Measurements from ENCODE around the gene TYR. TPM values are rescaled to one million over a fixed set of nuclear protein-coding genes. Genes with fewer than 3 reads are reported as not detected.
A peak's percentile ranks its signal among the peaks of the same experiment; 100 is the strongest.
"Not testable (repeated sequence)": the region's sequence is repeated elsewhere in the genome, so short reads cannot be mapped to it uniquely, and the experiment has no call there.

TYR gene
- total RNA-seq, 1 experiment from 2014 or later, result not detected

DNA sequence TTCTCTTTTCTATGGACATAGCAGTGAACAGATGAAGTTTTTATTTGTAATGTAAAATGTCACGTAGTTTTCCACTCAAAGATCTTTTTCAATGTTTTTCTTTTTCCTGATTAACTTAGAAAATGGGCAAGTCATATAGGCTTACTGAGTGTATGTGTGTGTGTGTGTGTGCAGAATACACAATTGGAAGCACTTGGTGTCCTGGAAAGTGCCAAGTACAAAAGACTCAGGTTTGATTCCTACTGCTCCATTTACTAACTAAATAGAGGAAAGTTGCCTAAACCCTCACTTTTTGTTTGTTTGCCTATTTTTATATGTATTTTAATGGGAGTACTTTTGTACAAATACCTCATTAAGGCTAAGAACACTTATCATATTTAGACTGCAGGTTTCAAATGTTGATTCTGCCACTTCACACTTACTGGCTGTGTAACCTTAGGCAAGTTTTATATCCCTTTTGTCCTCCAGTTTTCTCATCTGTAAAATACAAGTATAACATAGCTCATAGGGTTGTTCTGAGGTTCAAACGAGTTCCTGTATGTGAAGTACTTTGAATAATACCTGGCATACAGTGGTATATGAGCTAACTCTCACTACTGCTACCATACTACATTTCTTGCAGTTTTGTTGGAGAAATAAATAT, 90.1 kb downstream of the TYR start:
- DNase-seq (ENCODE audit: low read depth), result no peak

DNA sequence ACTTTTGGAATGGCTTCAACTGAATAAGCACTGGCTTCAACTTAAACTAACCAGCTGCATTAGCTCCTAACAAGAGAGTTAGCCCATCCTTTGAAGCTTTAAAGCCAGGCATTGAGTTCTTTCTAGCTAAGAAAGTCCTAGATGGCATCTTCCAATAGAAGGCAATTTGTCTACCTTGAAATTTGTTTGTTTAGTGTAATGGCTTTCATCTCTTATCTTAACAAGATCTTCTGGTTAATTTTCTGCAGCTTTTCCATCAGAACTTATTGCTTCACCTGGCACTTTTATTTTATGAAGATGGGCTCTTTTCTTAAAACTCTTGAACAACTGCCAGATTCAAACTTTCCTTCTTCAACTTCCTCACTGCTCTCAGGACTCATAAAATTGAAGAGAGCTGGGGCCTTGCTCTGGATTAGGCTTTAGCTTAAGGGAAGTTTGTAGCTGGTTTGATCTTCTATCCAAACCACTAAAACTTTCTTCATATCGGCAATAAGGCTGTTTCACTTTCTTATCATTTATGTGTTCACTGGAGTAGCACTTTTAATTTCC, 94.9 kb downstream of the TYR start:
- DNase-seq (ENCODE audit: low read depth), result not testable (repeated sequence)

GRCh38 chr11:89273220-89273619, 95.5 kb downstream of the TYR start:
- not testable (repeated sequence) for DNase-seq (ENCODE audit: low read depth)

DNA sequence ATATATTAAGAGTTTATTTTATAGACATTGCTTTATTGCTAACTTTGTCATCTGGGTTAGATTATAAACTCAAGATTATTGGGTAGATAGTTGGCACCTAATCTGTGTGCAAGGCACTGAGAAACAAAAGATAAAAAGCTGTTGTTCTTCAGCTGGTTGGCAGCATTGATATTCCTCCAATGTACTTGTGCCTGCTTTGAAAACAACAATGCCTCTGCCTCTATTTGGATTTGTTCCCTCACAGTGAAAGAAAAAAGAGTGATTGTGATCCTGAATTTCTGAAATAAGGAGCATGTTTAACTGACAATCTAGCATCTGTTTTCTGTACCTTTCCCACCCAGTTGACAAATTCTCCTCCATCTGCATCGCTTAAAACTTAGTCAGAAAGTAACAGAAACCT, 98.3 kb downstream of the TYR start:
- DNase-seq (ENCODE audit: low read depth), result no peak

DNA sequence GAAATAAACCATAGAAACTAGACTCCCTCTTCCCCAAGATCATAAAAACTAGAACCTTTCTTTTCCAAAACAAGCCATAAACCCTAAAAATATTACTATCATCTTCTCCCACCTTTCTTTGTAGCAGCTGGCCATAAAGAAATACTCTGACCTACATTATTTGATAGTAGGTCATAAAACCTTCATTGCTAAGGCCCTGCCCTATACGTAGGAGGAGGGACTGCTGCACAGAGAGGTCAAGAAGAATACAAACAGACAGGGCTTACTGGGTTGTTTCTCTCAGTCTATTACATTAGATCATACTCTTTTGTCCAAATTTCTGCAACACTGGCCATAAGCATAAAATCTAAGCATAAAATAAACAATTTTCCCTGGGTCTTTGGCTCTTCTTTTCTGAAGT, 101.5 kb downstream of the TYR start:
- no peak for DNase-seq (ENCODE audit: low read depth)

- DNase-seq (ENCODE audit: low read depth), result not testable (repeated sequence)
Observed at GRCh38 chr11:89281032-89281677, 103.5 kb downstream of the TYR start.

GRCh38 chr11:89286601-89287000, 108.9 kb downstream of the TYR start:
- DNase-seq (ENCODE audit: low read depth), result not testable (repeated sequence)

GRCh38 chr11:89288004-89288403, 110.3 kb downstream of the TYR start:
- DNase-seq (ENCODE audit: low read depth), result not testable (repeated sequence)

DNA sequence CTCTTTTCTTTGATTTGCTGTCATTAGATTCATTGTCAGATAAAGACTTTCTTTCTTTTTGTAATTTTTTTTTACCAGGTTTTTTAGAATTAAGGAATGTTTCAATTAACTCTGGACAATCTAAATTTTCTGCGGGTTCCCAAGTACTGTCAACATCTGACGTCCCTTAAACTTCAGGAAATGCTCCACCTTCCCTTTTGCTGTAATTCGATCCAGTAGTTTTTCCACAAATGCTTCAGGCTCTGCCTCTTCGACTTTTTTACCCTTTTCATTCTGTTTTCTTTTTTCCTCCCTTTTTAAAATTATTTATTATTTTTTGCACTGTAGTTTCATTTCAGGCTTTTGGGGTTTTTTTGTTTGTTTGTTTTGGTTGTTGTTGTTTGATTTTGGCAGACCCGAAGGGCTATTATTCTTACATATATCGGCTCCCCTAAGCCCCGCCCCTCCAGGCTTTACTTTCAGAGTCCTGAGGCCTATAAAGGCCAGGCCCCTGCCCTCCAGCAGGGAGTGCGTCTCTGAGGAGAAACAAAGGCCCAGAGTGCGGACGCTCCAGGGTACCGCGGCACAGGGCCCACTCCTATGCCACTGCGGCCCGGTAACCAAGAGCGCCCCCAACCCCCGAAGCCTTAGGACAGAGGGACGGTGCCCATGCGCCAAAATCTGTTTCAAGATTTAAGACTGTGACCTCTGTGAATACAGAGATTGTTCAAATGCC, 116.4 kb downstream of the TYR start:
- DNase-seq (ENCODE audit: low read depth), result no peak

GRCh38 chr11:89295023-89295422, 117.3 kb downstream of the TYR start:
- DNase-seq (ENCODE audit: low read depth), result not testable (repeated sequence)

GRCh38 chr11:89303029-89303428, 125.4 kb downstream of the TYR start:
- not testable (repeated sequence) for DNase-seq (ENCODE audit: low read depth)

- DNase-seq (ENCODE audit: low read depth), result not testable (repeated sequence)
Observed at GRCh38 chr11:89308272-89308671, 130.6 kb downstream of the TYR start.

DNA sequence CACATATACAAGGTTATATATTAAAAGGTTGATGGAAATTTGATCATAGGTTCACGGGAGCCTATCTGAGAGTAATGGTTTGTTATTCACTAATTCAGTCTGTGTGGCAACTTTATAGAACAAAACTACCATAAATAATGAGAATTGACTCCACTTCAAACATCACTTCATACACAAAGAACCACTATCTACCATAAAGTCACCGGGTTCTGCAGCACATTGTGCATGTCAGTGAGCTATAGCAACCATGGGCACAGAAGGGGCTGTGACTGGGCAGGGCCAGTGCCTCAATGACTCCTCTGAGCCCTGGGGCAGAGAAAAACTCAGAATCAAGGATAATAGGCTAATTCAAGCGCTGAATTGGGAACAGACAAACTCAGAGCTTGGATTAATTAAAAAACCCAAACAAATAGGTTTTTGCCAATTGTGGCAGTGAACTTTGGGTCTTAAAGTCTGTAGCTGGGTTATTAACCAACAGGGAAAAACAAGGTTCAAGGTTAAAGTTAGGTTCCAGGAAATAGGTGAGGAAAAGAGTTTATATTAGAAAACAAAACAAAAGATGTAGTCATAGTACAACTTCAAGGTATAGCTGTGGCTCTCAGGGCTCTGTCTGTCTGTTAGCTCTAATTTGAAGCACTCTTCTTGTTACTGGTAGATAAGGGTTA, 131.8 kb downstream of the TYR start:
- DNase-seq (ENCODE audit: low read depth), result not testable (repeated sequence)

GRCh38 chr11:89310607-89311006, 132.9 kb downstream of the TYR start:
- not testable (repeated sequence) for DNase-seq (ENCODE audit: low read depth)

DNA sequence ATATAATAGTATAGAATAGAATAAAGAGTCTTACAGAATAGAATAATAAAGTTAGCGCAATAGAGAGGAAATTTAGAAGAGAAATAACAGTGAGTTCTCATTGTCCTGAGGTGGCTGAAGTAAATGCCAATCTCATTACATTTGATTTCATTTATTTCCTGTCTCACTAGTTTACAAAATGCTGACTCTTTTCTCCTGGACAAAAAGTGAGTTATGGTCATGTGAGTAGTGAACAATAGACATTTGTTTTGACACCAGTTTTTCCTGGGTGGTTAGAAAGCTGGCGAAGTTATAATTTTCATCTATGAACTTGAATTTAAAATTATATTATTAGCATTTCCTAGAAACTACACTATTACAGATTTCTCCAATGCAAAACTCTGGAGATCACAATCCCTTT, 143.7 kb downstream of the TYR start:
- peak; percentile 19 for DNase-seq (ENCODE audit: low read depth)

DNA sequence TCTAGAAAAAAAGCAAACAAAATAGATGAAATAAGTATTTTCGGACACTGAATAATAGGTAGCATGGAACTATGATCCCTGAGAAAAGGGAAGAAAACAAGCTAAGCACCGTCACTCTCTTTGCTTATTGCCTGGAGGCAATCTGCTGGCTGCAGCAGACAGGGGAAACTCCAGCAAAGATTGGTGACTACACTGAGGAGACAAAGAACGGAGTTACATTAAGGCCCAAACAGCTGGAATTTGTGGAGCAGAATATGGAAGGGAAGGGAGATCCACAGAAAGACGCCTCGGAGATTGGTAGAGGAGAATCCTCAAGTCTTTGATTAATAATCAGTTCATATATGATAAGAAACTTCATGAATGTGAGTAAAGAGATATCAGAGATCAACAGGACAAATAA, 150.2 kb downstream of the TYR start:
- no peak for DNase-seq (ENCODE audit: low read depth)

GRCh38 chr11:89331940-89332339, 154.3 kb downstream of the TYR start:
- not testable (repeated sequence) for DNase-seq (ENCODE audit: low read depth)

DNA sequence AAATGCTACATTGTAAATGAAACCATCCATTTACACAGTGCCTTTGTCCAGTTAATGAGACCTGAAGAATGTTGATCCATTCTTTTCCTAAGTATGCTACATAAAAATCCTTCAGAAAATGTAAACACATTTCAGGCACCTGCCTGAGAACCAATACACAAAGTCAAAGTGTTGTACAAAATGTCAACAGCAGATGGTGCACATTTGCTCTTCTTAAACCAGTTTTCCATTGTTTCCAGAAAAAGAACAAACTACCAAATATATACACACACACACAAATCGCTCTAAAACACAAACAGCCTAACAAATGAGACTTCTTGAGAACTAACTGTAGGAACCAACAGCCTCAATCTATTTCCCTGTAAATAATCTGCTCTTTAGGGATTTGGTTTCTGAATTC, 156.0 kb downstream of the TYR start:
- peak; percentile 54 for DNase-seq (ENCODE audit: low read depth)

- DNase-seq (ENCODE audit: low read depth), result peak; percentile 21
Observed at GRCh38 chr11:89337100-89337650, 159.5 kb downstream of the TYR start.

GRCh38 chr11:89338073-89338472, 160.4 kb downstream of the TYR start:
- DNase-seq (ENCODE audit: low read depth), result not testable (repeated sequence)

GRCh38 chr11:89340450-89340849, 162.8 kb downstream of the TYR start:
- not testable (repeated sequence) for DNase-seq (ENCODE audit: low read depth)
